GM21717 (cell line): Measurements from ENCODE around the gene OSBPL1A.

Experiments used
- ATAC-seq: cut with Tn5 transposase; IDR thresholded peaks from one replicate; pipeline ENCODE4 v1.9.1; 2021; ENCODE audit warnings: mild to moderate bottlenecking, moderate library complexity; ENCODE audit not compliant: unreplicated experiment

Gene OSBPL1A

DNA sequence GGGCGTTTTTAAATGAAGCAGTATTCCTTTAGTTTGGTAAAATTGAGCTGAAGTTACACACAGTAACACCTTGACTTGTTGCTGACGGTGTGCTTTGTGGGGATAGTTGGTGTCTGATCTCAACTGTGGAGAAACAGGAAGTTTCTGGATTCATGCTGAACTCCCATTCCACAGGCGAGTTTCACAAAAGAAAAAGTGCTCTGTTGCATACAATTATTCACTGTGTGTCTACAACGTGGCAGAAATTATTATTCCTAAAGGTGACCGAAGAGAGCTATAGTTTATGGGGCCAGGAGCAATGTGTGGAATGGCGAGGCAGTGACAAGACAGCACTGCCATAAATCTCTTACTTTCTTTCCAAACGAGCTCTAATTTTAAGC is 259.2 kb downstream of the OSBPL1A start:
- ATAC-seq, result no peak

GRCh38 chr18:24136967-24137373 is 260.7 kb downstream of the OSBPL1A start:
- no peak for ATAC-seq

GRCh38 chr18:24130494-24130893 is 267.1 kb downstream of the OSBPL1A start:
- ATAC-seq, result no peak

- no peak for ATAC-seq
These were observed 268.9 kb downstream of the OSBPL1A start for GRCh38 chr18:24128700-24129099.

DNA sequence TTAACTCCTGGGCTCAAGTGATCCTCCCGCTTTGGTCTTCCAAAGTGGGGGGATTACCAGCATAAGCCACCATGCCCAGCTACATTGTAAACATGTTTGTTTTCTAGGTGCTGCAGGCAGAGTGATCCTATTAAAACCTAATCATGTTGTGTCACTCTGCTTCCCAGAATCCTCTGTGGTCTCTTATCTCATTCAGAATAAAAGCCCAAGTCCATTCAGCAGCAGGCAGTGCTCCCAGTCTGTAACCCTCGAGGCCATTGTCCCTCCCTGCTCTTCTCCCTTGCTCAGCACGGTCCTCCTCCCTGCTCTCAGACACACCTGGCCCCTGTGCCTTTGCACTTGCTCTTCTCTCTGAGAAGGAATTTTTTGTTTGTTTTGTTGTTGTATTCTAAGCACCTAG is 269.9 kb downstream of the OSBPL1A start:
- ATAC-seq, result no peak

DNA sequence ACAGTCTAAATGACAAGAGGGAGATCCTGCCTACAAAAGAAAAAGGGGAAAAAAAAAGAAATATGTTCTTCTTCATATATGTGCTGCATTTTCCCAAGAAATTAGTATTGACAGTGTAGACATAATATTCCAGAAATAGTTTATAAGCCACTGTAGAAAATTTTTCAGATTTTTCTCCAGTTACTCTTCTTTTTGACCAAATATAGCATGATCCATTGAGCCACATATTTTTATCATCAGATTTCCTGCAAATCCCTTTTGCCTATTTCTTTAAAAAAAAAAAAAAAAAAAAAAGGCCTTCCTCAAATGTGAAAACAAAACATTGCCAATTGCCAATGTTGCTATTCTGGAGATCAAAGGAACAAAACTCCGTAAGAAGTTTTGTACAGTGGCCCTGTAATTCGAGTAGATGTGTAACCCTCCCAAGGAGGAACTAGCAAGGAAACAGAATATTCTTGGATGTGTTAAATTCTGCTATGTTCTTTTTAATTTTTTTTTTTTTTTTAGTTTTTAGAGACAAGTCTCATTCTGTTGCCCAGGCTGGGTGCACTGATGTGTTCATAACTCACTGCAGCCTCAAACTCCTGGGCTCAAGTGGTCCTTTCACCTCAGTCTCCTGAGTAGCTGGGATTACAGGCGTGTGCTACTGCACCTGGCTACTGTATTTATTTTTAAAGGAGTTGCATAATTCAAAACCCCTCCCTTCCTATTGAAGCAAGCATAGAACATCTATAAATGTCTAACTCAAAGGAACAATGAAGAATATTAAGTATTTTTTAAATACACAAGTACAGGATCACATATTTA is 271.3 kb downstream of the OSBPL1A start:
- ATAC-seq, result no peak

DNA sequence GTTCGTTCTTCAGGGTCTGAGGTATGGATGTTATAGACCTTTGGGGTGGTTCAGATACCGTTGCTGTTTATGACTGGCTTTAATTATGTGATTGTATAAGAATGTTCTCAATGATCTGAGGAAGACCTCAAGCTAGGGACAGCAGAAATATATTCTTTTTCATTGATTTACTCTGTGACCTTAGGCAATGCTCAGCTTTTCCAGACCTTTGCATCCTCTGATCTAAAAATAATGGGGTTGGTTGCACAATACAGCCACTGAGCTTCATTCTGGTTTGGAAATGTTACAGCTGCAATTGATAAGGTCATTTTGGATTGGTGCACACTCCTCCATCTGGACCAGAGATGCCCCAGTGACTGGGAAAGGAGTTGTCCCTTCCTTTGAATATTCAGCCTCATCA is 276.0 kb downstream of the OSBPL1A start:
- ATAC-seq, result no peak

- ATAC-seq, result no peak
These were observed 276.9 kb downstream of the OSBPL1A start for GRCh38 chr18:24120676-24121075.

DNA sequence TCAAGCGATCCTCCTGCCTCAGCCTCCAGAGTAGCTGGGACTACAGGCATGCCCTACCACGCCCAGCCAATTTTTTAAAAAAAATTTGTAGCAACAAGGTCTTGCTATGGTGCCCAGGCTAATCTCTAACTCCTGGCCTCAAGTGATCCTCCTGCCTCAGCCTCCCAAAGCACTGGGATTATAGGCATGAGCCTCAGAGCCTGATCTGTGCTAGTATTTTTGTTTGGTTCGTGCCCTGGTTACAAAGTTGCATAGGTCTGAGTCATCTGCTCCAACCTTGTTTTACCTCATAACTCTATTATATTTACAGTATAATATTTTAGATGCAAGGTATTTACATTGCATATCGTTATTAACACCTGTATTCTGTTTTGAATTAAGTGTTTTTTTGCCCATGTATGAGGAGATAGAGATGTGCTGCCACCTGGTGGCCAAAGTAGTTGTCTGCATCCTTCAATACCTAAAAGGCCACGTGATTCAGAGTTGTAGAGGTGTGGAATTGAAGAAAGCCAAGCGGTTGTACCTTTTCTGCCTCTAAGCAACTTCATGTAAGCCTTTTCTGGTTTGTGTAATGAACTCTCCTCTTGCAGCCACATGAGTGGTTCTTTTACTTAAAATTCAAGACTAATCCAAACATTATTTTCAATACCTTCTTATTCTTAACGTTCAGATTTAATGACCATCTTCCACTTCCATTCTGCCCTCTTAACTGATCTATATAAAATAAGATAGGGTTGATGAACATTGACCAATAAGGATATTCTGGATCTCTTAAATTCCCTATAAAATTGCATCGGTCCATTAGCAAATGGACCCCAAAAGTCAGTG is 278.7 kb downstream of the OSBPL1A start:
- ATAC-seq, result no peak

- no peak for ATAC-seq
These were observed 282.0 kb downstream of the OSBPL1A start for GRCh38 chr18:24115628-24116027.

DNA sequence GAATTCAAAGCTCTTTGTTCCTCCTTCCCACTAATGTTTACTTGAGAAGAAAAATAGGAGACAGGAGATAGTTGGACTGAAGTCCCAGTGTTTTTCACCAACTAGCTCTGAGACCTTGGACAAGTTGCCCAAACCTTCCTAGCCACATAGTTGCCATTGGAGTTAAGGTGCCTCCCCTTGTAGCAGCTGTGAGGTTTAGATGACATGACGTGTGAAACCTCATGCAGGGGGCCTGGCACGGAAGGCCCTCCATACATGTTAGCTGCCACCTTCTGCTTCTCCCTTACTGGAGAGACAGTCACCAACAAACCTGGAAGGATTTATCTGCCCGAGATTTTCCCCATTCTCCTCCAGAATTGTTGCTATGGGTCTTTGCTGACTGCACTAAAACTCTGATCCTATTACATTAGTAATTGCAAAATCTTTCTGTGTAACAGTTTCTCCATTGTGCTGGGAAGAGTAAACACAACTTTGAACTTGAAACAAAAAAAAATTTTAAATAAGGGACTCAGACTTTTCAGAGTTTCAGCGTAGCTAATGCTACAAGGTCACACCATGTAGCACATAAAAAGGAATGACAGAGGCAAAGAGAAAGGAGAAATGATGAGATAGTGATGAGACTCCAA is 282.6 kb downstream of the OSBPL1A start:
- no peak for ATAC-seq

DNA sequence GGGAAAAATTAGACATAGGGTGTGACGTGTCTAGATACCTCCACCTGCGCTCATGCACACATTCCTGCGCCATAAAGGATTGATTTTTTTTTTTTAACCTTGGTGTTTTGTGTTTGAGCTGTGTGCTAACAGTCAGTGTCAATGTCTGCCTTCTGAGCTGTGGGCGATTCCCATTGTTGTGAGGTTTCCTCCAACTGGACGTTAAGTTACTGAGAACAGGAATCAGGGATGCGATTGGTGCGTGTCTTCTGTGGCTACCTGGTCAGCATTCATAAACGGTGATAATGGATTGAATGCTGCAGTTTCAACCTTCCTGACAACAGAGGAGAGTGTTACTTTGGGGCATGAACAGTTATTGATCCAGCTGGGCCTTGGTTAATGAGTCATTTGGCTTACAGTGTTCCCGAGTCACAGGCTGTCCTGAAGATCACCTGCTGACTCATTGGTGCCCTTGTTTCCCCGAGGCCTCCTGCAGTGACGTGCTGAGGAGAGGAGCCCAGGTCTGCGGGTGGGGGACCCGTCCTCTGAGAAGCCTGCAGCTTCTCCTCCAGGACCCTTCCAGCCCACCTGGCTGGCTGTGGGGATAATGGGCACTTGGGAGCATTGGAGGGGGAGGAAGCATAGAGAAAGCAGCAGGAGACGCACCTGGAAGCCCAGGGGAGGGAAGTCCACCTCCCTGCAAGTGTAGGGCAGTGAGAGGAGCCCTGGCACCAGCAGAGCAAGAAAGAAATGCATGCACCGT is 284.6 kb downstream of the OSBPL1A start:
- ATAC-seq, result no peak

GRCh38 chr18:24112464-24112863 is 285.2 kb downstream of the OSBPL1A start:
- ATAC-seq, result no peak
